ENCODE results near the gene SH3BP5L.
"Not testable (repeated sequence)": the region's sequence is repeated elsewhere in the genome, so short reads cannot be mapped to it uniquely, and the experiment has no call there.

SH3BP5L gene

GRCh38 chr1:248791010-248791409 lies 34.7 kb downstream of the SH3BP5L start:
- TF ChIP-seq CTCF (IDR thresholded peaks at IDR 0.05; ENCODE audit: low read depth, low read length, missing control alignments) = no peak
- no peak overlapping the region for H3K4me3 ChIP-seq (replicated peaks; ENCODE audit: low read depth, low read length)
- DNase-seq (ENCODE audit: extremely low read depth, low read depth) = no peak

GRCh38 chr1:248790456-248790855 lies 35.3 kb downstream of the SH3BP5L start:
- H3K4me3 ChIP-seq (replicated peaks; ENCODE audit: low read depth, low read length) = no peak overlapping the region
- TF ChIP-seq CTCF (IDR thresholded peaks at IDR 0.05; ENCODE audit: low read depth, low read length, missing control alignments) = no peak
- DNase-seq (ENCODE audit: extremely low read depth, low read depth) = no peak

GRCh38 chr1:248789337-248789736 lies 36.4 kb downstream of the SH3BP5L start:
- H3K4me3 ChIP-seq (replicated peaks; ENCODE audit: low read depth, low read length); DNase-seq (ENCODE audit: extremely low read depth, low read depth): not testable (repeated sequence)

- TF ChIP-seq CTCF (IDR thresholded peaks at IDR 0.05; ENCODE audit: low read depth, low read length, missing control alignments) = no peak
- no peak for DNase-seq (ENCODE audit: extremely low read depth, low read depth)
Measured at GRCh38 chr1:248788327-248788726, 37.4 kb downstream of the SH3BP5L start.

GRCh38 chr1:248787430-248787829 lies 38.3 kb downstream of the SH3BP5L start:
- no peak overlapping the region for H3K4me3 ChIP-seq (replicated peaks; ENCODE audit: low read depth, low read length)
- no peak for TF ChIP-seq CTCF (IDR thresholded peaks at IDR 0.05; ENCODE audit: low read depth, low read length, missing control alignments)
- no peak for DNase-seq (ENCODE audit: extremely low read depth, low read depth)

More at GRCh38 chr1:248788327-248788726, 37.4 kb downstream of the SH3BP5L start:
- H3K4me3 ChIP-seq (replicated peaks; ENCODE audit: low read depth, low read length) = no peak overlapping the region

- no peak overlapping the region for H3K4me3 ChIP-seq (replicated peaks; ENCODE audit: low read depth, low read length)
- TF ChIP-seq CTCF (IDR thresholded peaks at IDR 0.05; ENCODE audit: low read depth, low read length, missing control alignments) = no peak
- no peak for DNase-seq (ENCODE audit: extremely low read depth, low read depth)
Measured at GRCh38 chr1:248786156-248786555, 39.6 kb downstream of the SH3BP5L start.

GRCh38 chr1:248783367-248783766 lies 42.3 kb downstream of the SH3BP5L start:
- DNase-seq (ENCODE audit: extremely low read depth, low read depth) = no peak
- no peak for TF ChIP-seq CTCF (IDR thresholded peaks at IDR 0.05; ENCODE audit: low read depth, low read length, missing control alignments)
- H3K4me3 ChIP-seq (replicated peaks; ENCODE audit: low read depth, low read length) = no peak overlapping the region

Data from HFF-Myc (cell line).